ENCODE measurements around the gene GDF7.

The GDF7 gene

GRCh38 chr2:20673686-20674308 lies 6.9 kb downstream of the GDF7 start:
- no peaks in the 10 kb centered on the region for H3K36me3 ChIP-seq (ENCODE audit: insufficient read depth, low read depth, low read length)
- no peak overlapping the region for H3K27ac ChIP-seq (ENCODE audit: low read length)
- no peaks in the 10 kb centered on the region for H3K9me3 ChIP-seq (ENCODE audit: insufficient read depth, low read depth, low read length)
- H3K4me3 ChIP-seq (ENCODE audit: low read length), result no peak overlapping the region
- H3K4me1 ChIP-seq (ENCODE audit: insufficient read depth, low read length), result peaks cover 27% of the 10 kb centered on the region
- H3K9ac ChIP-seq (ENCODE audit: low read depth, low read length), result no peak overlapping the region
- peaks cover 75% of the 10 kb centered on the region for H3K27me3 ChIP-seq (ENCODE audit: insufficient read depth, low read length)

DNA sequence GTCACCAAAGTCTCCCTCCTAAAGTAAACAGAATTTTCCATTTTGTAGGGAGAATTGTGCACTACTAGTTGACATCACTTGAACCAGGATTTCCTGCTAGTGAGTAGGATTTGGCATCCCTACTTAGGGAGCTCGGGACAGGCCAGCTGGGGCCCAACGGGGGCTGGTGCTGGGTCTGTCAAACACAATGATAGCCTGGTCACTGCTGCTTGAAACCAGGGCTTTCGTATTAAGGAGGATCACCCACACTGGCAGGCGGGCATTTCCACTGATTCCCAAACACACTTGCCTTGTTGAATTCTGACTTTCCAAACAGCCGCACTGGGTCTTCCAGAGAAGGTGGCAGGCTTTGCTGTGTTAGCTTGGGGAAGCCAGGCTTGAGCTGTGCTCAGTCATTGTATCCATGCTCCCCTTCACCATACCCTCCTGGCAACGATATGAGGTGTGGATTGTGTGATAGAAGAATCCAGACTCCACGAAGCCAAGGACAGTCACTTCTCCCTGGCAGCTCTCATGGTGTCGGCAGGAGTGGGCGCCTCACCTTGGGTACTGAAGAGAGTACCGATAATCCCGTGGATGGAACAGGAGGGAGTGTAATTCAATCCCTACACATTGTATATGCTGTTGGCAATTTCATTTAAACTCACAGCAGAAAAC lies 7.5 kb downstream of the GDF7 start:
- no peaks in the 10 kb centered on the region for H3K36me3 ChIP-seq (ENCODE audit: insufficient read depth, low read depth, low read length)
- H3K27me3 ChIP-seq (ENCODE audit: insufficient read depth, low read length), result peaks cover 68% of the 10 kb centered on the region
- no peaks in the 10 kb centered on the region for H3K9me3 ChIP-seq (ENCODE audit: insufficient read depth, low read depth, low read length)
- no peak overlapping the region for H3K27ac ChIP-seq (ENCODE audit: low read length)
- H3K9ac ChIP-seq (ENCODE audit: low read depth, low read length), result no peak overlapping the region
- H3K4me1 ChIP-seq (ENCODE audit: insufficient read depth, low read length), result peaks cover 27% of the 10 kb centered on the region
- H3K4me3 ChIP-seq (ENCODE audit: low read length), result no peak overlapping the region

- Histone ChIP-seq H3K9ac (ENCODE audit: low read depth, low read length) (no peak overlapping the region), H3K4me3 (ENCODE audit: low read length) (no peak overlapping the region), H3K27ac (ENCODE audit: low read length) (no peak overlapping the region), H3K9me3 (ENCODE audit: insufficient read depth, low read depth, low read length) (no peaks in the 10 kb centered on the region), H3K4me1 (ENCODE audit: insufficient read depth, low read length) (peaks cover 26% of the 10 kb centered on the region), H3K27me3 (ENCODE audit: insufficient read depth, low read length) (peaks cover 62% of the 10 kb centered on the region), H3K36me3 (ENCODE audit: insufficient read depth, low read depth, low read length) (no peaks in the 10 kb centered on the region)
These were observed 8.2 kb downstream of the GDF7 start for GRCh38 chr2:20674974-20675679.

DNA sequence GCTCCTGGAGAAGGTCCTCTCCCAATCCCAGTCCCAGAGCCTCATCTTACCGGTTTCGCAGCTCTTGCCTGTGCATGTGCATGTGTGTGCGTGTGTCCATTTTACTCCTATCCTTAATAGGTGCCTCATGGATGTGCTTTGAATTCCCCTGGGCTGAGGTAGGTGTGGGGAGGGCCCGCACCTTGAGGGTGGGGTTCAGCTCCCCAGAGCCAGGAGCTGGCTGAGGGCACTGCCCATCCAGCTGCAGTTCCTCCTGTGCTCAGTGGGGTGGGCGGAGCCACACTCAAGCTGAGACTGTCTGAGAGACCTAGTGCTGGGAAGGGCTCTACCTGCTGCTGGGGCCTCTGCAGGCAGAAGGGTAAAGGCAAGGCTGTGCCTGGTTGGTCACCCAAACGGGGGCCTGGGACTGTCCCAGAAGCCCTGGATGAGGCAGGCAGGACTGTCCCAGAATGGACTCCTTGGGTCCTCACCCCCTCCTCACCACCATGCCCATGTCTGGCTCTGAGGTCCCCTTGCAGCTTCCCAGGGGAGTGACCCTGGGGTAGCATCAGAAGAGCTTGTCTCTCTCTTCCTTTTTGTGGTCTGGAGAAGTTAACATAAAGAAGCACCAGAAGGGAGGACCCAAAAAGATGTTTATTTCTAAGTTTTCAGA lies 8.9 kb downstream of the GDF7 start:
- H3K9me3 ChIP-seq (ENCODE audit: insufficient read depth, low read depth, low read length), result no peaks in the 10 kb centered on the region
- H3K36me3 ChIP-seq (ENCODE audit: insufficient read depth, low read depth, low read length), result no peaks in the 10 kb centered on the region
- H3K4me1 ChIP-seq (ENCODE audit: insufficient read depth, low read length), result peaks cover 25% of the 10 kb centered on the region
- H3K27me3 ChIP-seq (ENCODE audit: insufficient read depth, low read length), result peaks cover 55% of the 10 kb centered on the region
- H3K27ac ChIP-seq (ENCODE audit: low read length), result no peak overlapping the region
- H3K9ac ChIP-seq (ENCODE audit: low read depth, low read length), result no peak overlapping the region
- H3K4me3 ChIP-seq (ENCODE audit: low read length), result no peak overlapping the region

- Histone ChIP-seq H3K4me1 (ENCODE audit: insufficient read depth, low read length) (peaks cover 25% of the 10 kb centered on the region), H3K9ac (ENCODE audit: low read depth, low read length) (no peak overlapping the region), H3K9me3 (ENCODE audit: insufficient read depth, low read depth, low read length) (no peaks in the 10 kb centered on the region), H3K36me3 (ENCODE audit: insufficient read depth, low read depth, low read length) (no peaks in the 10 kb centered on the region), H3K27ac (ENCODE audit: low read length) (no peak overlapping the region), H3K4me3 (ENCODE audit: low read length) (no peak overlapping the region), H3K27me3 (ENCODE audit: insufficient read depth, low read length) (peaks cover 47% of the 10 kb centered on the region)
These were observed 9.6 kb downstream of the GDF7 start for GRCh38 chr2:20676353-20677215.

- H3K4me1 ChIP-seq (ENCODE audit: insufficient read depth, low read length), result peaks cover 22% of the 10 kb centered on the region
- no peak overlapping the region for H3K4me3 ChIP-seq (ENCODE audit: low read length)
- H3K27ac ChIP-seq (ENCODE audit: low read length), result no peak overlapping the region
- no peaks in the 10 kb centered on the region for H3K9me3 ChIP-seq (ENCODE audit: insufficient read depth, low read depth, low read length)
- H3K27me3 ChIP-seq (ENCODE audit: insufficient read depth, low read length), result peaks cover 38% of the 10 kb centered on the region
- no peaks in the 10 kb centered on the region for H3K36me3 ChIP-seq (ENCODE audit: insufficient read depth, low read depth, low read length)
- H3K9ac ChIP-seq (ENCODE audit: low read depth, low read length), result no peak overlapping the region
These were observed 10.5 kb downstream of the GDF7 start for GRCh38 chr2:20677301-20678085.

GRCh38 chr2:20678086-20678395 lies 11.1 kb downstream of the GDF7 start:
- no peak overlapping the region for H3K27ac ChIP-seq (ENCODE audit: low read length)
- peaks cover 17% of the 10 kb centered on the region for H3K4me1 ChIP-seq (ENCODE audit: insufficient read depth, low read length)
- no peak overlapping the region for H3K9ac ChIP-seq (ENCODE audit: low read depth, low read length)

DNA sequence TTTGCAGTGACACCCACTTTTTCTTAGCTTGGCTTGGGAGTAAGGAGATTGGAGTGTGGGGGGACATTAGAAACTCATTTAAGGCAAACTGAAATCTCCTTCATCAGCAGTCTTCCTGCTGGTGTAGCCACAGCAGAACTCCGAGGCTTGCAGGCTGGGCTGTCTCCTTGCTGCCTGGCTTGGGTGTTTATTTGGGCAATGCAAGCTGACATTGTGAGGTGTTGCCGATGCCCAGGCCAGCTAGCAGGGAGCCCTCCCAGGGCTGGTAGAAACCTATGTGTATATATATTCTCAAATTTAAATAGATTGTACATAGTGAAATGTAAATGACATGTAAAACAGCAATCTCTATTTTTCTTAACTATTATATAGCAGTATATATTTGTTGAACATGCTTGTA lies 11.8 kb downstream of the GDF7 start:
- H3K9ac ChIP-seq (ENCODE audit: low read depth, low read length), result no peak overlapping the region

More at GRCh38 chr2:20678086-20678395, 11.1 kb downstream of the GDF7 start:
- Histone ChIP-seq H3K36me3 (ENCODE audit: insufficient read depth, low read depth, low read length) (no peaks in the 10 kb centered on the region), H3K27me3 (ENCODE audit: insufficient read depth, low read length) (peaks cover 32% of the 10 kb centered on the region), H3K9me3 (ENCODE audit: insufficient read depth, low read depth, low read length) (no peaks in the 10 kb centered on the region), H3K4me3 (ENCODE audit: low read length) (no peak overlapping the region)

GRCh38 chr2:20680744-20681375 lies 13.9 kb downstream of the GDF7 start:
- Histone ChIP-seq H3K9ac (ENCODE audit: low read depth, low read length) (no peak overlapping the region), H3K27ac (ENCODE audit: low read length) (no peak overlapping the region), H3K9me3 (ENCODE audit: insufficient read depth, low read depth, low read length) (no peaks in the 10 kb centered on the region), H3K36me3 (ENCODE audit: insufficient read depth, low read depth, low read length) (no peaks in the 10 kb centered on the region), H3K4me3 (ENCODE audit: low read length) (no peak overlapping the region), H3K4me1 (ENCODE audit: insufficient read depth, low read length) (no peaks in the 10 kb centered on the region; the same call in 1 of the 2 replicates), H3K27me3 (ENCODE audit: insufficient read depth, low read length) (peaks cover 4% of the 10 kb centered on the region)

More for the DNA sequence above, 11.8 kb downstream of the GDF7 start:
- Histone ChIP-seq H3K9me3 (ENCODE audit: insufficient read depth, low read depth, low read length) (no peaks in the 10 kb centered on the region), H3K36me3 (ENCODE audit: insufficient read depth, low read depth, low read length) (no peaks in the 10 kb centered on the region), H3K27me3 (ENCODE audit: insufficient read depth, low read length) (peaks cover 25% of the 10 kb centered on the region), H3K4me1 (ENCODE audit: insufficient read depth, low read length) (peaks cover 11% of the 10 kb centered on the region), H3K4me3 (ENCODE audit: low read length) (no peak overlapping the region), H3K27ac (ENCODE audit: low read length) (no peak overlapping the region)

- no peak overlapping the region for H3K27ac ChIP-seq (ENCODE audit: low read length)
- no peaks in the 10 kb centered on the region for H3K27me3 ChIP-seq (ENCODE audit: insufficient read depth, low read length)
- no peaks in the 10 kb centered on the region for H3K4me1 ChIP-seq (ENCODE audit: insufficient read depth, low read length)
- no peaks in the 10 kb centered on the region for H3K9me3 ChIP-seq (ENCODE audit: insufficient read depth, low read depth, low read length)
- H3K4me3 ChIP-seq (ENCODE audit: low read length), result no peak overlapping the region
- no peak overlapping the region for H3K9ac ChIP-seq (ENCODE audit: low read depth, low read length)
- no peaks in the 10 kb centered on the region for H3K36me3 ChIP-seq (ENCODE audit: insufficient read depth, low read depth, low read length)
These were observed 15.4 kb downstream of the GDF7 start for GRCh38 chr2:20682167-20682920.

Measured in iPS-20b (cell line).